ENCODE data around the gene PLBD2. TPM values are rescaled to one million over a fixed set of nuclear protein-coding genes. Genes with fewer than 3 reads are reported as not detected.

Gene PLBD2
- total RNA-seq, 1 donor from 2014 or later: 52.2 TPM

GRCh38 chr12:113388351-113388750, 30.0 kb downstream of the PLBD2 start:
- TF ChIP-seq, protein P1, sequence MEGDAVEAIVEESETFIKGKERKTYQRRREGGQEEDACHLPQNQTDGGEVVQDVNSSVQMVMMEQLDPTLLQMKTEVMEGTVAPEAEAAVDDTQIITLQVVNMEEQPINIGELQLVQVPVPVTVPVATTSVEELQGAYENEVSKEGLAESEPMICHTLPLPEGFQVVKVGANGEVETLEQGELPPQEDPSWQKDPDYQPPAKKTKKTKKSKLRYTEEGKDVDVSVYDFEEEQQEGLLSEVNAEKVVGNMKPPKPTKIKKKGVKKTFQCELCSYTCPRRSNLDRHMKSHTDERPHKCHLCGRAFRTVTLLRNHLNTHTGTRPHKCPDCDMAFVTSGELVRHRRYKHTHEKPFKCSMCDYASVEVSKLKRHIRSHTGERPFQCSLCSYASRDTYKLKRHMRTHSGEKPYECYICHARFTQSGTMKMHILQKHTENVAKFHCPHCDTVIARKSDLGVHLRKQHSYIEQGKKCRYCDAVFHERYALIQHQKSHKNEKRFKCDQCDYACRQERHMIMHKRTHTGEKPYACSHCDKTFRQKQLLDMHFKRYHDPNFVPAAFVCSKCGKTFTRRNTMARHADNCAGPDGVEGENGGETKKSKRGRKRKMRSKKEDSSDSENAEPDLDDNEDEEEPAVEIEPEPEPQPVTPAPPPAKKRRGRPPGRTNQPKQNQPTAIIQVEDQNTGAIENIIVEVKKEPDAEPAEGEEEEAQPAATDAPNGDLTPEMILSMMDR (IDR thresholded peaks at IDR 0.05; ENCODE audit: insufficient read depth, low read depth, low read length): no peak
- no peak for TF ChIP-seq EZH2 (IDR thresholded peaks at IDR 0.05; ENCODE audit: insufficient read depth, low read length)
- no peak overlapping the region for H3K9ac ChIP-seq (ENCODE audit: low read length)
- H3K27ac ChIP-seq (ENCODE audit: low read depth, low read length): no peak overlapping the region
- no peaks in the 10 kb centered on the region for H4K20me1 ChIP-seq (ENCODE audit: insufficient read depth, low read length)
- no peak overlapping the region for H3K4me2 ChIP-seq (ENCODE audit: low read length)
- Mint-ChIP-seq H3K36me3 (ENCODE audit: low read depth, unreplicated experiment) (peaks cover 14% of the 10 kb centered on the region), H3K4me3 (ENCODE audit: unreplicated experiment) (no peak overlapping the region), H3K27me3 (ENCODE audit: low read depth, unreplicated experiment) (no peaks in the 10 kb centered on the region), H3K9me3 (ENCODE audit: unreplicated experiment) (no peaks in the 10 kb centered on the region), H3K27ac (ENCODE audit: unreplicated experiment) (peak overlapping the region; percentile 34), H3K4me1 (ENCODE audit: low read depth, unreplicated experiment) (no peaks in the 10 kb centered on the region)
- peaks cover 5% of the 10 kb centered on the region for H3K36me3 ChIP-seq (ENCODE audit: insufficient read depth, low read length)
- H3K4me3 ChIP-seq (ENCODE audit: insufficient read depth, low read depth, low read length): no peak overlapping the region
- H2AFZ ChIP-seq (ENCODE audit: low read depth, low read length): no peak overlapping the region
- H3K27me3 ChIP-seq (ENCODE audit: insufficient read depth, low read length): no peaks in the 10 kb centered on the region
- no peak for FAIRE-seq
- no peaks in the 10 kb centered on the region for H3K9me3 ChIP-seq (ENCODE audit: insufficient read depth, low read depth, low read length)
- no peaks in the 10 kb centered on the region for H3K4me1 ChIP-seq (ENCODE audit: insufficient read depth, low read length)
- no peak for DNase-seq (ENCODE audit: low read depth)
- no peaks in the 10 kb centered on the region for H3K79me2 ChIP-seq (ENCODE audit: insufficient read depth, low read length)

DNA sequence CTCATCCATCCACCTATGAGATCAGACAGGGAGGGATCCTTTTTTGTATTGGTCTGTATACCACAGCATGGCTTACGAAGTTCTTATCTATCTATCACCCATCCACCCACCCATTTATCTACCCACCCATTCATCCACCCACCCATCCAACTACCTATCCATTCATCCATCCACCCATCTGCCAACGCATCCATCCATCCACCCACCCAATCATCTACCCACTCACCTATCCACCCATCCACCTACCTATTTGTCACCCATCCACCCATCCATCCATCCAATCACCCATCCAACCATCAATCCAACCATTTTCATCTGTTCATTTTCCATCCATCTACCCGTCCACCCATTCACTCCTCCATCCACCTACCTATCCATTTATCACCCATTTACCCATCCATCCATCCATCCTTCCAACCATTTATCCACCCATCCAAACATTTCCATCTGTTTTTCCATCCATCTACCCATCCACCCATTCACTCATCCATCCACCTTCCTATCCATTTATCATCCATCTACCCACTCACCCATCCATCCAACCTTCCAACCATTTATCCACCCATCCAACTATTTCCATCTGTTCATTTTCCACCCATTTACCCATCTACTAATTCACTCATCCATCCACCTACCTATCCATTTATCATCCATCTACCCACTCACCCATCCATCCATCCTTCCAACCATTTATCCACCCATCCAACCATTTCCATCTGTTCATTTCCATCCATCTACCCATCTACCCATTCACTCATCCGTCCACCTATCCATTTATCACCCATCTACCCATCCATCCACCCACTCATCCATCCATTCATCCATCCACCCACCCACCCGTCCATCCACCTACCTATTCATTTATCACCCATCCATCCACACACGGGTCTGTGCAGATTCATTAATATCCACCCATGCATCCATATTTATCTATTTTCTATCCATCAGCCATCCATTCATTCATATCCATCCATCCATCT, 32.0 kb downstream of the PLBD2 start:
- Histone ChIP-seq H3K36me3 (ENCODE audit: insufficient read depth, low read length) (peaks cover 5% of the 10 kb centered on the region), H3K27ac (ENCODE audit: low read depth, low read length) (no peak overlapping the region), H3K9me3 (ENCODE audit: insufficient read depth, low read depth, low read length) (no peaks in the 10 kb centered on the region), H3K4me3 (ENCODE audit: insufficient read depth, low read depth, low read length) (no peak overlapping the region), H3K27me3 (ENCODE audit: insufficient read depth, low read length) (no peaks in the 10 kb centered on the region), H3K9ac (ENCODE audit: low read length) (no peak overlapping the region), H2AFZ (ENCODE audit: low read depth, low read length) (no peak overlapping the region), H3K79me2 (ENCODE audit: insufficient read depth, low read length) (no peaks in the 10 kb centered on the region), H3K4me1 (ENCODE audit: insufficient read depth, low read length) (no peaks in the 10 kb centered on the region), H4K20me1 (ENCODE audit: insufficient read depth, low read length) (no peaks in the 10 kb centered on the region), H3K4me2 (ENCODE audit: low read length) (no peak overlapping the region)
- no peak for TF ChIP-seq EZH2 (IDR thresholded peaks at IDR 0.05; ENCODE audit: insufficient read depth, low read length)
- TF ChIP-seq, protein P1 (IDR thresholded peaks at IDR 0.05; ENCODE audit: insufficient read depth, low read depth, low read length): no peak
- H3K36me3 Mint-ChIP-seq (ENCODE audit: low read depth, unreplicated experiment): peaks cover 15% of the 10 kb centered on the region
- DNase-seq (ENCODE audit: low read depth) (no peak), FAIRE-seq (no peak)
- no peak overlapping the region for H3K27ac Mint-ChIP-seq (ENCODE audit: unreplicated experiment)
- H3K27me3 Mint-ChIP-seq (ENCODE audit: low read depth, unreplicated experiment): no peaks in the 10 kb centered on the region
- no peak overlapping the region for H3K4me3 Mint-ChIP-seq (ENCODE audit: unreplicated experiment)
- no peaks in the 10 kb centered on the region for H3K9me3 Mint-ChIP-seq (ENCODE audit: unreplicated experiment)
- H3K4me1 Mint-ChIP-seq (ENCODE audit: low read depth, unreplicated experiment): no peaks in the 10 kb centered on the region

- FAIRE-seq: no peak
- DNase-seq (ENCODE audit: low read depth): no peak
- no peaks in the 10 kb centered on the region for H3K9me3 Mint-ChIP-seq (ENCODE audit: unreplicated experiment)
Observed at GRCh38 chr12:113391145-113391544, 32.8 kb downstream of the PLBD2 start.

More at GRCh38 chr12:113391145-113391544, 32.8 kb downstream of the PLBD2 start:
- H3K9ac ChIP-seq (ENCODE audit: low read length): no peak overlapping the region
- peaks cover 5% of the 10 kb centered on the region for H3K27me3 Mint-ChIP-seq (ENCODE audit: low read depth, unreplicated experiment)
- H3K4me3 Mint-ChIP-seq (ENCODE audit: unreplicated experiment): no peak overlapping the region
- no peaks in the 10 kb centered on the region for H4K20me1 ChIP-seq (ENCODE audit: insufficient read depth, low read length)
- peaks cover 15% of the 10 kb centered on the region for H3K36me3 Mint-ChIP-seq (ENCODE audit: low read depth, unreplicated experiment)
- TF ChIP-seq EZH2 (IDR thresholded peaks at IDR 0.05; ENCODE audit: insufficient read depth, low read length): no peak
- TF ChIP-seq, protein P1 (IDR thresholded peaks at IDR 0.05; ENCODE audit: insufficient read depth, low read depth, low read length): no peak
- H3K27ac Mint-ChIP-seq (ENCODE audit: unreplicated experiment): no peak overlapping the region
- no peak overlapping the region for H3K27ac ChIP-seq (ENCODE audit: low read depth, low read length)
- no peaks in the 10 kb centered on the region for H3K27me3 ChIP-seq (ENCODE audit: insufficient read depth, low read length)
- no peak overlapping the region for H2AFZ ChIP-seq (ENCODE audit: low read depth, low read length)
- peaks cover 5% of the 10 kb centered on the region for H3K36me3 ChIP-seq (ENCODE audit: insufficient read depth, low read length)
- H3K79me2 ChIP-seq (ENCODE audit: insufficient read depth, low read length): no peaks in the 10 kb centered on the region
- H3K9me3 ChIP-seq (ENCODE audit: insufficient read depth, low read depth, low read length): no peaks in the 10 kb centered on the region
- no peaks in the 10 kb centered on the region for H3K4me1 ChIP-seq (ENCODE audit: insufficient read depth, low read length)
- no peak overlapping the region for H3K4me2 ChIP-seq (ENCODE audit: low read length)
- H3K4me3 ChIP-seq (ENCODE audit: insufficient read depth, low read depth, low read length): no peak overlapping the region
- no peaks in the 10 kb centered on the region for H3K4me1 Mint-ChIP-seq (ENCODE audit: low read depth, unreplicated experiment)

Data from astrocyte (in vitro differentiated cells and primary cell).